ENCODE measurements around the gene AMIGO2.

GRCh38 chr12:47110011-47110541, 30.3 kb upstream of the AMIGO2 start:
- TF ChIP-seq ZNF623 (tag by site-specific recombination; IDR thresholded peaks at IDR 0.05) (no peak), KLF9 (tag by site-specific recombination; IDR thresholded peaks at IDR 0.05; ENCODE audit: low read depth) (no peak), SP2 (tag by site-specific recombination; IDR thresholded peaks at IDR 0.05) (no peak), ZNF133 (tag by site-specific recombination; IDR thresholded peaks at IDR 0.05) (no peak), ZBTB20 (tag by site-specific recombination; IDR thresholded peaks at IDR 0.05) (no peak), CTCF (tag by site-specific recombination; IDR thresholded peaks at IDR 0.05) (no peak), ZNF76 (tag by site-specific recombination; IDR thresholded peaks at IDR 0.05; ENCODE audit: borderline replicate concordance, low read depth) (no peak), ZBTB21 (tag by site-specific recombination; IDR thresholded peaks at IDR 0.05) (no peak), ZNF292 (tag by site-specific recombination; IDR thresholded peaks at IDR 0.05; ENCODE audit: borderline replicate concordance, low read depth) (no peak), ZNF398 (tag by site-specific recombination; IDR thresholded peaks at IDR 0.05) (no peak), ZNF19 (tag by site-specific recombination; IDR thresholded peaks at IDR 0.05; ENCODE audit: low read depth) (no peak), ZNF677 (tag by site-specific recombination; IDR thresholded peaks at IDR 0.05) (no peak), FEZF1 (tag by site-specific recombination; IDR thresholded peaks at IDR 0.05) (no peak), ZBTB8A (tag by site-specific recombination; IDR thresholded peaks at IDR 0.05) (no peak)

Data from HEK293 (cell line).